Lower leg skin (tissue), 3 donors: Measurements from ENCODE around the gene FAM193A.

Source experiments
- CTCF ChIP-seq, 3 donors: fragments of 450-650 bp; IDR thresholded peaks; one replicate each; pipeline ENCODE4 v1.5.1; 2016; ENCODE audit warnings: antibody characterized with exemption in 3 of 3, mild to moderate bottlenecking in 3 of 3, moderate library complexity in 2 of 3
- POLR2A ChIP-seq, 2 donors: fragments of 450-650 bp; IDR thresholded peaks; one replicate each; pipeline ENCODE4 v1.6.1; 2016 to 2017; ENCODE audit warnings: antibody characterized with exemption in 2 of 2, mild to moderate bottlenecking in 1 of 2, moderate library complexity in 1 of 2

GRCh38 chr4:2497931-2498330 is 38.5 kb upstream of the FAM193A start:
- TF ChIP-seq CTCF (IDR thresholded peaks at IDR 0.05) (no peak), POLR2A (IDR thresholded peaks at IDR 0.05) (no peak)
